ENCODE measurements around the gene HORMAD1. TPM values are rescaled to one million over a fixed set of nuclear protein-coding genes. Genes with fewer than 3 reads are reported as not detected.
"Not testable (repeated sequence)": the region's sequence is repeated elsewhere in the genome, so short reads cannot be mapped to it uniquely, and the experiment has no call there.

Gene HORMAD1
- total RNA-seq, 2 experiments from 2014 or later = not detected

- DNase-seq = no peak
- Mint-ChIP-seq H3K27ac (peak overlapping the region; percentile 9), H3K36me3 (ENCODE audit: low read depth) (peaks cover 3% of the 10 kb centered on the region), H3K27me3 (ENCODE audit: low read depth) (no peaks in the 10 kb centered on the region), H3K9me3 (no peaks in the 10 kb centered on the region), H3K4me1 (ENCODE audit: low read depth) (no peaks in the 10 kb centered on the region), H3K4me3 (no peak overlapping the region)
- CTCF ChIA-PET = interaction anchor here (1.0 kb wide), 1 partner anchor 14 kb away, joined by 3 read pairs; no protein-coding TSS in a partner anchor
- intact Hi-C loops (cut with micrococcal nuclease) = no loop called here
These were observed 28.4 kb upstream of the HORMAD1 start for GRCh38 chr1:150748878-150749719.

- Mint-ChIP-seq H3K36me3 (ENCODE audit: low read depth) (no peaks in the 10 kb centered on the region), H3K4me3 (no peak overlapping the region), H3K4me1 (ENCODE audit: low read depth) (no peaks in the 10 kb centered on the region), H3K9me3 (no peaks in the 10 kb centered on the region), H3K27me3 (ENCODE audit: low read depth) (no peaks in the 10 kb centered on the region), H3K27ac (no peak overlapping the region)
- no peak for DNase-seq
- intact Hi-C loops (cut with micrococcal nuclease) = no loop called here
- CTCF ChIA-PET = interaction anchor here (0.8 to 1.5 kb wide), 2 partner anchors 11 to 169 kb away, joined by 5 to 6 read pairs; no protein-coding TSS in a partner anchor
These were observed 9.5 kb upstream of the HORMAD1 start for GRCh38 chr1:150730130-150730721.

- H3K9me3 Mint-ChIP-seq = no peaks in the 10 kb centered on the region
- H3K4me1 Mint-ChIP-seq (ENCODE audit: low read depth) = no peaks in the 10 kb centered on the region
- no peak for DNase-seq
- H3K4me3 Mint-ChIP-seq = no peak overlapping the region
- H3K36me3 Mint-ChIP-seq (ENCODE audit: low read depth) = no peaks in the 10 kb centered on the region
- H3K27me3 Mint-ChIP-seq (ENCODE audit: low read depth) = no peaks in the 10 kb centered on the region
- CTCF ChIA-PET = interaction anchor here (0.6 kb wide), 1 partner anchor 245 kb away, joined by 3 read pairs; no protein-coding TSS in a partner anchor
- intact Hi-C loops (cut with micrococcal nuclease) = no loop called here
- no peak overlapping the region for H3K27ac Mint-ChIP-seq
These were observed 3.6 kb upstream of the HORMAD1 start for GRCh38 chr1:150724336-150724735.

DNA sequence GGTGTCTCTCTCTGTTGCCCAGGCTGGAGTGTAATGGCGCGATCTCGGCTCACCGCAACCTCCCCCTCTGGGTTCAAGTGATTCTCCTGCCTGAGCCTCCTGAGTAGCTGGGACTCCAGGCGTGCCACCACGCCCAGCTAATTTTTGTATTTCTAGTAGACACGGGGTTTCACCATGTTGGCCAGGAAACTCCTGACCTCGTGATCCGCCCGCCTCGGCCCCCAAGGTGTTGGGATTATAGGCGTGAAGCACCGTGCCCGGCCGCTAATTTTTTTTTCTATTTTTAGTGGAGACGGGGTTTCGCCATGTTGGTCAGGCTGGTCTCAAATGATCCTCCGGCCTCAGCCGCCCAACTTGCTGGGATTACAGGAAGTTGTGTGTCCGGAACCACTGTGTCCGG lies 597 bp downstream of the HORMAD1 start:
- intact Hi-C loops (cut with micrococcal nuclease) = no loop called here
- H3K4me3 Mint-ChIP-seq = no peak overlapping the region

DNA sequence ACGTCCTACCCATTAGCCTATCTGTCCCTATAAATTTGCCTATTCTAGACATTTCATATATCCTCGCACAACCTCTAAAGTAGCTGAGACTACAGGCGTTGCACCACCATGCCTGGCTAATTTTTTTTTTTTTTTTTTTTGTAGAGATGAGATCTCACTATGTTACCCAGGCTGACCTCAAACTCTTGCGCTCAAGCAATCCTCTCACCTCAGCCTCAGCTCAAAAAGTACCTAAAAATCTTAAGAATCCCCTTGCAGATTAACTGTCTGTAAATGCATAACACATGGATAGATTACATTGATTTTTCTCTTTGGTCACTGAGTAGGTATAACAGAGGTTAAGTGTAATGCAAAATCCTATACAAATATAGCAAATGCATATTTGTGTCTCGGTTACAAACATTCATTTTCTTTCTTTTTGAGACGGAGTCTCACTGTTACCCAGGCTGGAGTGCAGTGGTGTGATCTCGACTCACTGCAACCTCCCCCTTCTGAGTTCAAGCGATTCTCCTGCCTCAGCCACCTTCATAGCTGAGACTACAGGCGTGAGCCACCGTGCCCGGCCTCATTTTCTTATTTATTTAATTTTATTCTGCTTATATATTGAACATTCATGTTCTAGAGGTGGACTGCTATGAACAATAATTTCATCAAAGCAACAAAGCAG lies 2.3 kb downstream of the HORMAD1 start:
- intact Hi-C loops (cut with micrococcal nuclease) = no loop called here
- CTCF ChIA-PET = interaction anchor here (0.7 kb wide), 1 partner anchor 71 kb away, joined by 3 read pairs; no protein-coding TSS in a partner anchor

More for the DNA sequence above, 597 bp downstream of the HORMAD1 start:
- no peaks in the 10 kb centered on the region for H3K9me3 Mint-ChIP-seq
- no peaks in the 10 kb centered on the region for H3K36me3 Mint-ChIP-seq (ENCODE audit: low read depth)
- H3K27me3 Mint-ChIP-seq (ENCODE audit: low read depth) = no peaks in the 10 kb centered on the region
- DNase-seq = no peak
- CTCF ChIA-PET = no interaction called here
- H3K4me1 Mint-ChIP-seq (ENCODE audit: low read depth) = no peaks in the 10 kb centered on the region
- H3K27ac Mint-ChIP-seq = no peak overlapping the region

GRCh38 chr1:150709031-150709430 lies 11.7 kb downstream of the HORMAD1 start:
- not testable (repeated sequence) for DNase-seq; H3K36me3 Mint-ChIP-seq (ENCODE audit: low read depth); H3K4me3 Mint-ChIP-seq; H3K27me3 Mint-ChIP-seq (ENCODE audit: low read depth); H3K27ac Mint-ChIP-seq; H3K9me3 Mint-ChIP-seq; H3K4me1 Mint-ChIP-seq (ENCODE audit: low read depth)
- intact Hi-C loops (cut with micrococcal nuclease) = loop anchor here (2.0 kb wide), 1 partner anchor 132 kb away; no protein-coding TSS in a partner anchor
- CTCF ChIA-PET = interaction anchor here (1.3 kb wide), 1 partner anchor 148 kb away, joined by 4 read pairs; no protein-coding TSS in a partner anchor

More for the DNA sequence above, 2.3 kb downstream of the HORMAD1 start:
- H3K4me3 Mint-ChIP-seq = no peak overlapping the region
- DNase-seq = no peak
- H3K27me3 Mint-ChIP-seq (ENCODE audit: low read depth) = no peaks in the 10 kb centered on the region
- no peak overlapping the region for H3K27ac Mint-ChIP-seq
- H3K9me3 Mint-ChIP-seq = no peaks in the 10 kb centered on the region
- H3K4me1 Mint-ChIP-seq (ENCODE audit: low read depth) = no peaks in the 10 kb centered on the region
- no peaks in the 10 kb centered on the region for H3K36me3 Mint-ChIP-seq (ENCODE audit: low read depth)

- intact Hi-C loops (cut with micrococcal nuclease) = loop anchor here (2.0 kb wide), 1 partner anchor 132 kb away; no protein-coding TSS in a partner anchor
- DNase-seq = peak; percentile 64
- H3K9me3 Mint-ChIP-seq = no peaks in the 10 kb centered on the region
- no peak overlapping the region for H3K27ac Mint-ChIP-seq
- H3K27me3 Mint-ChIP-seq (ENCODE audit: low read depth) = peaks cover 2% of the 10 kb centered on the region
- CTCF ChIA-PET = interaction anchor here (1.3 kb wide), 1 partner anchor 147 kb away, joined by 4 read pairs; no protein-coding TSS in a partner anchor
- no peak overlapping the region for H3K4me3 Mint-ChIP-seq
- H3K36me3 Mint-ChIP-seq (ENCODE audit: low read depth) = no peaks in the 10 kb centered on the region
- H3K4me1 Mint-ChIP-seq (ENCODE audit: low read depth) = peaks cover 5% of the 10 kb centered on the region
These were observed 12.1 kb downstream of the HORMAD1 start for GRCh38 chr1:150708595-150708994.

- Mint-ChIP-seq H3K9me3 (no peaks in the 10 kb centered on the region), H3K4me3 (no peak overlapping the region), H3K27ac (no peak overlapping the region), H3K36me3 (ENCODE audit: low read depth) (no peaks in the 10 kb centered on the region), H3K27me3 (ENCODE audit: low read depth) (peaks cover 4% of the 10 kb centered on the region), H3K4me1 (ENCODE audit: low read depth) (peaks cover 5% of the 10 kb centered on the region)
- CTCF ChIA-PET = no interaction called here
- DNase-seq = no peak
- intact Hi-C loops (cut with micrococcal nuclease) = no loop called here
These were observed 14.6 kb downstream of the HORMAD1 start for GRCh38 chr1:150706091-150706490.

DNA sequence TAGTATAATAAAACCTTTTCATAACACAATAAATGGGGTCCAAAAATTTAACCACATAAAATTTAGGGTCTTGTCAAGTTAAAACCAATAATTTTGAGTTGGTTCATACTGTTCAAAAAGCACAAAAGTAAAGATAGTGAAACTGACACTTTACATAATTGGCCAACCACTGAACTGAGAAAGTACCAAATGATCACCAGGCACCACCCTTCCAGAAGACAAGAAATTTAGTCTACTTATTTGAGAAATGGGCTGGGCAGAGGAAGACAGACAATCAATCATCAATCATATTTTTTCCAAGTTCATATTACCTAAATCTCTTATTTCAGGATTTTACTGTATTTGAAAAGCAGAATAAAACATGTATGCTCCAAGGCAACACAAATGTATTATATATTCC lies 17.3 kb downstream of the HORMAD1 start:
- Mint-ChIP-seq H3K9me3 (no peaks in the 10 kb centered on the region), H3K36me3 (ENCODE audit: low read depth) (no peaks in the 10 kb centered on the region), H3K27me3 (ENCODE audit: low read depth) (peaks cover 2% of the 10 kb centered on the region), H3K27ac (no peak overlapping the region), H3K4me3 (no peak overlapping the region), H3K4me1 (ENCODE audit: low read depth) (peaks cover 2% of the 10 kb centered on the region)
- CTCF ChIA-PET = no interaction called here
- intact Hi-C loops (cut with micrococcal nuclease) = no loop called here
- no peak for DNase-seq

DNA sequence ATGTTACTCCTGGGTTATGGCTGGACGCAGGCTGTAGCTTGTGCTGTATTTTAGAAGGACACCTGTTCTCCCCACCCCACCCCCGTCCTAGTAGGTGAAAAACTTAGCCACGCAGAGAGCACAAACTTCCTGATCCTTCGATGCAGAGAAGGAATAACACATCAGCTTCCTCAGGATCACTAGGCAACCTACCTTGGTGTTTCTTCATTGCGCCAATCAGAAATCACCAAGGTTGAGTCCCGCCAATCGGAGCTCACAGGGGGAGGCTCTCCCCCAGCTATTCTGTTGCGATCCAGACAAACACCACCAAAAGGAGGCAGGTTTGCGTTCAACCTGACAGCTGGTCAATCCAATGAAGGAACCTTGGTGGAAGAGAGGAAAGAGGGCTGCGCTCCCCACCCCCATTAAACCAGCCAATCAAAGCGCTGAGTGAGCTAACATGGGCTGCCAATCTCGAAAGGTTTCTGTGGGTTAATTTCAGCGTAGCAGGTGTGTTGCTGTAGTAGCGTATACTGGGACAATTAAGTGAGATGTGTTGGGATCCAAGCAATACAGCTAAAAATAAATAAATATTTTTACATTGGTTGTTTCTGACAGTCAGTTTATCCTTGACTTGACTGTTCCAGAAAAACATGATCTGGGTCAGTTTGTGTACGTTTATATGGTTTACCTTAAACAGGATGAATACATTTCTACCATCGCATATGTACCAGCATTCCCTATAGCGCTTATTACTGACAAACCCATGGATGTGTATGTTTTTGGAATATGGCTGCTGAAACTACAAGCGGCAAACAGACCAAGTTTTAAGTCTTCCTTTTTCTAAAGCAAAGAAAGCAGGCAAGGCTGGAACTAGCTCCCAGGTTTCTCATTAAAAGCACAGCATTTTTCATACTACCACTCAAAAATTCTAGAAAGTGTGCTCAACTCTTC lies 23.4 kb downstream of the HORMAD1 start, which contains the start of gene GOLPH3L:
Gene GOLPH3L (minus strand): TSS at position 160 of the 933 bp plus-strand sequence. CDS start 2,316 bp downstream, outside the sequence.
- CTCF ChIA-PET = interaction anchor here (0.9 to 1.4 kb wide), 2 partner anchors 68 to 225 kb away, joined by 3 to 5 read pairs; partner anchors contain the start of gene ENSA
- Mint-ChIP-seq H3K27ac (peak within 1 kb of the TSS; percentile 82), H3K27me3 (ENCODE audit: low read depth) (peaks cover 2% of the 10 kb centered on the region), H3K9me3 (no peaks in the 10 kb centered on the region), H3K36me3 (ENCODE audit: low read depth) (peaks cover 6% of the 10 kb centered on the region), H3K4me1 (ENCODE audit: low read depth) (peaks cover 23% of the 10 kb centered on the region), H3K4me3 (peak within 1 kb of the TSS; percentile 92)
- intact Hi-C loops (cut with micrococcal nuclease) = loop anchor here (1.0 to 5.0 kb wide), 10 partner anchors 68 to 376 kb away; partner anchors contain the start of genes CTSS, ENSA, MINDY1 and PRPF3
- peak; percentile 97 for DNase-seq

DNA sequence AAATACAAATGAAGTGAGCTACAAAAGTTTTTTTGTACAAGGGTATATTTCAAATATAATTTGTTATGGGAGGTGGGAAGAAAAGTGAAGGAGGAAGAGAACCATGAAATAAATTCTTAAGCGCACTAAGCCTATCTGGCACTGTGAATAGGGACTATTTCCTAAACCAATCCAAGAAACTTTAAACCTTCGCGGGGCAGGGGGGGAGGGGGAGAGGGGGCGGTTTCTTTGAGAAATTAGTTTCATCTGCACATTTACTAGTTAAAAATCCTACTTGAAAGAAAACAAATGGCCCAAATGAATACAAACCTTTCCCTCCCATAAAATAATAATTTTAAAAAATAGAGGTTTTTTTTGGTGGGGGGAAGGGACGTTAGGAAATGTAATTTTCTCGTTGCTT lies 24.1 kb downstream of the HORMAD1 start:
- Mint-ChIP-seq H3K9me3 (no peaks in the 10 kb centered on the region), H3K4me1 (ENCODE audit: low read depth) (peaks cover 23% of the 10 kb centered on the region), H3K36me3 (ENCODE audit: low read depth) (peaks cover 6% of the 10 kb centered on the region), H3K27me3 (ENCODE audit: low read depth) (peaks cover 2% of the 10 kb centered on the region), H3K4me3 (peak overlapping the region; percentile 92), H3K27ac (peak overlapping the region; percentile 82)
- CTCF ChIA-PET = interaction anchor here (0.9 to 1.4 kb wide), 2 partner anchors 67 to 226 kb away, joined by 3 to 5 read pairs; partner anchors contain the start of gene ENSA
- no peak for DNase-seq
- intact Hi-C loops (cut with micrococcal nuclease) = loop anchor here (2.0 to 5.0 kb wide), 6 partner anchors 71 to 334 kb away; partner anchors contain the start of genes CTSS, MINDY1, RPRD2 and TARS2

Measured in activated naive CD4-positive, alpha-beta T cell treated with anti-CD3 and anti-CD28 coated beads for 36 hours (primary cell).